PC-9 (cell line): ENCODE data around the gene MFRP. TPM values are rescaled to one million over a fixed set of nuclear protein-coding genes. Genes with fewer than 3 reads are reported as not detected.

Experiments
- BruUV-seq: library from RNA; stranded (reverse); fragments of 400-500 nt; replicated peaks from 2 replicates; lab custom pipeline; 2021; lab: Mats Ljungman, UMichigan
- CTCF ChIA-PET: fragments of 300-600 bp; sonication (Branson Sonifier 250); formaldehyde crosslinking; loops from one replicate; lab custom pipeline; 2022; ENCODE audit warnings: antibody characterized with exemption; lab: Charles Lee
- POLR2A ChIA-PET: fragments of 300-600 bp; sonication (Branson Sonifier 250); formaldehyde crosslinking; loops from one replicate; lab custom pipeline; 2022; ENCODE audit warnings: antibody characterized with exemption; ENCODE audit not compliant: unreplicated experiment; lab: Charles Lee
- DNase-seq, 2 experiments: peaks; one replicate each; pipeline versions ENCODE4 v3.0.0 to v3.0.0-alpha.2; 2015 to 2022; ENCODE audit warnings: mixed read lengths in 1 of 2
- H2AFZ ChIP-seq: fragments of 200-600 bp; sonication (generic); 2 replicates; pipeline ENCODE4 v1.8.1; 2017; ENCODE audit warnings: antibody characterized with exemption
- H3F3A ChIP-seq: fragments of 200-600 bp; sonication (generic); 2 replicates; pipeline ENCODE4 v1.8.1; 2017; ENCODE audit warnings: antibody characterized with exemption, mild to moderate bottlenecking, low read depth; ENCODE audit not compliant: insufficient read depth
- H3K27ac ChIP-seq: fragments of 200-600 bp; sonication (generic); 2 replicates; pipeline ENCODE4 v1.6.1; 2016; ENCODE audit warnings: mixed run types
- H3K27me3 ChIP-seq: fragments of 200-600 bp; sonication (generic); 2 replicates; pipeline ENCODE4 v1.6.1; 2016; ENCODE audit warnings: low read depth, mixed run types; ENCODE audit not compliant: insufficient read depth
- H3K36me3 ChIP-seq: fragments of 200-600 bp; sonication (generic); 2 replicates; pipeline ENCODE4 v1.6.1; 2016; ENCODE audit warnings: low read depth, mixed run types
- H3K4me1 ChIP-seq: fragments of 200-600 bp; sonication (generic); replicated peaks from 2 replicates; pipeline ENCODE4 v1.6.1; 2016; ENCODE audit warnings: mixed run types; ENCODE audit not compliant: insufficient read depth
- H3K4me2 ChIP-seq: fragments of 200-600 bp; sonication (generic); 2 replicates; pipeline ENCODE4 v1.6.1; 2017; ENCODE audit warnings: mixed run types
- H3K4me3 ChIP-seq: fragments of 200-600 bp; sonication (generic); 2 replicates; pipeline ENCODE4 v1.6.1; 2016; ENCODE audit warnings: mixed run types
- H3K79me2 ChIP-seq: fragments of 200-600 bp; sonication (generic); 2 replicates; pipeline ENCODE4 v1.6.1; 2017; ENCODE audit warnings: low read depth, mixed run types
- H3K9me2 ChIP-seq: fragments of 200-600 bp; sonication (generic); 2 replicates; pipeline ENCODE4 v1.8.1; 2017; ENCODE audit warnings: mild to moderate bottlenecking; ENCODE audit not compliant: insufficient read depth
- H3K9me3 ChIP-seq: fragments of 200-600 bp; sonication (generic); 2 replicates; pipeline ENCODE4 v1.8.1; 2016; ENCODE audit warnings: low read depth; ENCODE audit not compliant: insufficient read depth
- H4K20me1 ChIP-seq: fragments of 200-600 bp; sonication (generic); 2 replicates; pipeline ENCODE4 v1.8.1; 2017; ENCODE audit not compliant: insufficient read depth
- EZH2 ChIP-seq: fragments of 200-600 bp; sonication (generic); IDR thresholded peaks from 2 replicates; pipeline ENCODE4 v1.8.0; 2017; ENCODE audit warnings: antibody characterized with exemption, low read depth
- intact Hi-C: fragments of 100-400 bp; cut with micrococcal nuclease; formaldehyde crosslinking; loops from one replicate; pipeline ENCODE4 v1.10.0; 2022; ENCODE audit not compliant: unreplicated experiment
- total RNA-seq: library from RNA; stranded (reverse); gene quantifications from 2 replicates; pipeline ENCODE4 v1.2.3, GENCODE V29; 2021
- TF ChIP-seq, protein P1 (sequence below): fragments of 200-600 bp; sonication (generic); conservative IDR thresholded peaks from 2 replicates; pipeline ENCODE4 v1.6.1; 2017; ENCODE audit warnings: mixed run types, antibody characterized with exemption, mild to moderate bottlenecking, moderate library complexity

Gene MFRP
- total RNA-seq, 1 experiment from 2014 or later, result not detected

DNA sequence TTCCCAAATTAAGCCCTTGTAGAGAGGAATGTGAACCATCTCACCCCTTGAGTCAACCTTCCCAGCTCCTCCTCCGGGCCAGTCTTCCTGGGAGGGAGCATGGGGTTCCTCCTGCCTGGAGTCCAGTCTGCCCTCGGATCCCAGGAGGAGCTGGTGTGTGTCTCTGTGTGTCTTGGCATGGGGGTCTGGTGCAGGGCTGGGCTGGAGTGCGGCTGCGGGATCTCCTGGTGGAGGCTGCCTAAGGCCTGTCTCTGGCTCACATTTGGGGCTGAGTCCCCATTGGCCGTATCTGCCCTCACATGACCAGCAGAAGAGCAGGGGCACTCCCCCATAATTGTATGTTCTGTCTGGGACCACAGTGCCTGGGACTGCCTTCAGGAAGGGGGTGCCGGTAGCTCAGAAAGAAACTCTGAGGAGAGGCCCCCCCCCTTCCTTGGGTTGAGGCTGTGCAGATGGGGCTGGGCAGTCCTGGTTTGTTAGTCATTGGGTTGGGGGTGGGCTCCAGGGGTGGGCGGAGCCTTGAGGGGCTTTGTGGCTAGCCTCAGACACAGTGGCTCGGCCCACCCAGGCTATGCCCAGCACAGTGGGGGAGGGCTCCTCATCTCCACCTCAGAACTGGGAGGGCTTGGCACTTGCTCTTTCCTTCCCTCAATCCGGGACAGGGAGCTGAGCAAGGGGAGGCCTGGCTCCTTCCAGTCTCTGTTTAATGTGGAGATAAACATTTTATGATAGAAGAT, 8.8 kb downstream of the MFRP start:
- no peak overlapping the region for H2AFZ ChIP-seq
- intact Hi-C loops, result loop anchor here (1.0 to 5.0 kb wide), 2 partner anchors 235 to 410 kb away; partner anchors contain the start of gene BCL9L
- peaks cover 16% of the 10 kb centered on the region for H3K4me1 ChIP-seq
- H3K79me2 ChIP-seq, result peaks cover 19% of the 10 kb centered on the region
- no peak for DNase-seq
- CTCF ChIA-PET, result interaction anchor here (0.5 to 1.8 kb wide), 17 partner anchors 10 to 771 kb away, joined by 3 to 28 read pairs (median 4); partner anchors contain the start of gene C2CD2L
- H3K9me2 ChIP-seq, result no peaks in the 10 kb centered on the region
- no peak overlapping the region for H3K4me3 ChIP-seq
- BruUV-seq, result no TSS peak
- H4K20me1 ChIP-seq, result no peaks in the 10 kb centered on the region
- peaks cover 25% of the 10 kb centered on the region; the same call in 1 of the 2 replicates for H3F3A ChIP-seq
- H3K36me3 ChIP-seq, result no peaks in the 10 kb centered on the region
- POLR2A ChIA-PET, result interaction anchor here (0.6 to 0.8 kb wide), 3 partner anchors 14 to 41 kb away, joined by 6 to 56 read pairs (median 33); no protein-coding TSS in a partner anchor
- no peaks in the 10 kb centered on the region for H3K9me3 ChIP-seq
- TF ChIP-seq, protein P1, sequence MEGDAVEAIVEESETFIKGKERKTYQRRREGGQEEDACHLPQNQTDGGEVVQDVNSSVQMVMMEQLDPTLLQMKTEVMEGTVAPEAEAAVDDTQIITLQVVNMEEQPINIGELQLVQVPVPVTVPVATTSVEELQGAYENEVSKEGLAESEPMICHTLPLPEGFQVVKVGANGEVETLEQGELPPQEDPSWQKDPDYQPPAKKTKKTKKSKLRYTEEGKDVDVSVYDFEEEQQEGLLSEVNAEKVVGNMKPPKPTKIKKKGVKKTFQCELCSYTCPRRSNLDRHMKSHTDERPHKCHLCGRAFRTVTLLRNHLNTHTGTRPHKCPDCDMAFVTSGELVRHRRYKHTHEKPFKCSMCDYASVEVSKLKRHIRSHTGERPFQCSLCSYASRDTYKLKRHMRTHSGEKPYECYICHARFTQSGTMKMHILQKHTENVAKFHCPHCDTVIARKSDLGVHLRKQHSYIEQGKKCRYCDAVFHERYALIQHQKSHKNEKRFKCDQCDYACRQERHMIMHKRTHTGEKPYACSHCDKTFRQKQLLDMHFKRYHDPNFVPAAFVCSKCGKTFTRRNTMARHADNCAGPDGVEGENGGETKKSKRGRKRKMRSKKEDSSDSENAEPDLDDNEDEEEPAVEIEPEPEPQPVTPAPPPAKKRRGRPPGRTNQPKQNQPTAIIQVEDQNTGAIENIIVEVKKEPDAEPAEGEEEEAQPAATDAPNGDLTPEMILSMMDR, result no peak
- TF ChIP-seq EZH2, result no peak
- H3K27ac ChIP-seq, result no peak overlapping the region
- H3K4me2 ChIP-seq, result peak overlapping the region; percentile 10; the same call in 1 of the 2 replicates
- peaks cover 3% of the 10 kb centered on the region; the same call in 1 of the 2 replicates for H3K27me3 ChIP-seq

DNA sequence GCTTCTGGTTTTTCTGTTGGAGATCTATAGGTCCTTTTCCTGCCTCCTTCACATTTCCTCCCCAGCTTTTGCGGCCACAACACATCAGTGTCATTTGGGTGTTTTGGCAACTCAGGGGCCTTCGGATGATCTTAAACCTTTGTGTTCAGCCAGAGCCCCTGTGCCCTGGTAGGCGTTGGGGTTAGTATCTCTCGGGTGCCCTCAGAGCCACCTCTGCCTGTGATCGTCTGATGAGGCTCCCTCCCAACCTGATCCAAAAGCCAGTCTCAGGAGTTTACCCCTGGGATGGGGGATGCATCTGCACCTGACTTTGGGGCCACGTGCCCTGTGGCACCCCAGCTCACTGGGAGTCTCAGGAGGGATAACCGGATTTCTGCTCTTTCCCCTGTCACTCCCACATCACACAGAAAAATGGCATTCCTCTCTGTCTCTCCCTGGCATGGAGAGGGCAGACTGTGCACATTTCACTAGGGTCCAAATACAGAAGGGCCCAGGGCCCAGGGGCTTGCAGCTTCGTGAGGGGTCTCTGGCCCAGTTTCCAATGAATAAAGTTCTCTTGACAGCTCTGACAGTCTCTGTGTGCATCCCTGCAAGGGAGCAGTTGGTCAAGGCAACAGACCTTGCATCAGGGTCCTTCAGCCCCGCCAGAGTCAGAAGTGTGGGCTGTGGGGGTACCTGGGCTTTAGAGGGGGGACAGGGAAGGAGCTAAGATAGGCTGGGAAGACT, 9.6 kb downstream of the MFRP start:
- Histone ChIP-seq H3K36me3 (no peaks in the 10 kb centered on the region), H3K4me2 (peak overlapping the region; percentile 10; the same call in 1 of the 2 replicates), H2AFZ (no peak overlapping the region), H3K9me2 (no peaks in the 10 kb centered on the region), H4K20me1 (no peaks in the 10 kb centered on the region), H3F3A (peaks cover 25% of the 10 kb centered on the region; the same call in 1 of the 2 replicates), H3K4me3 (no peak overlapping the region), H3K79me2 (peaks cover 19% of the 10 kb centered on the region), H3K27me3 (no peaks in the 10 kb centered on the region), H3K27ac (no peak overlapping the region), H3K4me1 (peaks cover 16% of the 10 kb centered on the region), H3K9me3 (no peaks in the 10 kb centered on the region)
- TF ChIP-seq, protein P1, result no peak
- TF ChIP-seq EZH2, result no peak
- no peak for DNase-seq
- BruUV-seq, result no TSS peak
- intact Hi-C loops, result loop anchor here (5.0 kb wide), 1 partner anchor 410 kb away; the partner anchor contains the start of gene BCL9L
- ChIA-PET POLR2A (no interaction called here), CTCF (interaction anchor here (1.3 to 1.8 kb wide), 2 partner anchors 19 to 24 kb away, joined by 3 to 6 read pairs; no protein-coding TSS in a partner anchor)
